NCI-H1694 (cell line): ENCODE data around the gene UGT2A2.

ENCODE experiments used
- DNase-seq: peaks from one replicate; lab custom pipeline; 2025; lab: John Stamatoyannopoulos, UW

Gene UGT2A2

GRCh38 chr4:69576251-69576877, 63.1 kb downstream of the UGT2A2 start:
- no peak for DNase-seq

- no peak for DNase-seq
Observed at GRCh38 chr4:69568787-69569186, 70.7 kb downstream of the UGT2A2 start.

- no peak for DNase-seq
Observed at GRCh38 chr4:69563424-69563823, 76.0 kb downstream of the UGT2A2 start.

- DNase-seq = no peak
Observed at GRCh38 chr4:69549651-69550050, 89.8 kb downstream of the UGT2A2 start.

GRCh38 chr4:69546134-69546765, 93.2 kb downstream of the UGT2A2 start:
- no peak for DNase-seq
